Smooth muscle cell (in vitro differentiated cells): ENCODE data around the gene TM9SF3. TPM values are rescaled to one million over a fixed set of nuclear protein-coding genes. Genes with fewer than 3 reads are reported as not detected.

Source experiments
- DNase-seq: peaks from one replicate; lab custom pipeline; 2025; ENCODE audit not compliant: unreplicated experiment; lab: John Stamatoyannopoulos, UW
- H2AFZ ChIP-seq: fragments of 200-600 bp; sonication (generic); 2 replicates; pipeline ENCODE4 v1.6.0; 2016; ENCODE audit warnings: antibody characterized with exemption, low read depth, mild to moderate bottlenecking
- H3F3A ChIP-seq: fragments of 200-600 bp; sonication (generic); 2 replicates; pipeline ENCODE4 v1.6.0; 2017; ENCODE audit warnings: antibody characterized with exemption, low read depth
- H3K27ac ChIP-seq: fragments of 200-600 bp; sonication (generic); 2 replicates; pipeline ENCODE4 v1.5.1; 2016; ENCODE audit warnings: low read depth, mild to moderate bottlenecking
- H3K27me3 ChIP-seq: fragments of 200-600 bp; sonication (generic); 2 replicates; pipeline ENCODE4 v1.6.1; 2016; ENCODE audit warnings: low read depth, mild to moderate bottlenecking
- H3K36me3 ChIP-seq: fragments of 200-600 bp; sonication (generic); 2 replicates; pipeline ENCODE4 v1.5.1; 2016; ENCODE audit warnings: low read depth
- H3K4me1 ChIP-seq: fragments of 200-600 bp; sonication (generic); 2 replicates; pipeline ENCODE4 v1.5.1; 2016; ENCODE audit warnings: low read depth
- H3K4me2 ChIP-seq: fragments of 200-600 bp; sonication (generic); 2 replicates; pipeline ENCODE4 v1.6.0; 2016; ENCODE audit warnings: mild to moderate bottlenecking
- H3K4me3 ChIP-seq: fragments of 200-600 bp; sonication (generic); 2 replicates; pipeline ENCODE4 v1.5.1; 2016; ENCODE audit warnings: mild to moderate bottlenecking
- H3K79me2 ChIP-seq: fragments of 200-600 bp; sonication (generic); 2 replicates; pipeline ENCODE4 v1.6.0; 2016; ENCODE audit warnings: low read depth, mild to moderate bottlenecking
- H3K9ac ChIP-seq: fragments of 200-600 bp; sonication (generic); 2 replicates; pipeline ENCODE4 v1.6.0; 2016; ENCODE audit warnings: low read depth
- H3K9me3 ChIP-seq: fragments of 200-600 bp; sonication (generic); replicated peaks from 2 replicates; pipeline ENCODE4 v1.5.1; 2016; ENCODE audit warnings: low read depth
- H4K20me1 ChIP-seq: fragments of 200-600 bp; sonication (generic); 2 replicates; pipeline ENCODE4 v1.6.0; 2016; ENCODE audit warnings: low read depth
- CTCF ChIP-seq: fragments of 200-600 bp; sonication (generic); IDR thresholded peaks from 2 replicates; pipeline ENCODE4 v1.5.1; 2017; ENCODE audit warnings: borderline replicate concordance, mild to moderate bottlenecking, antibody characterized with exemption; ENCODE audit not compliant: insufficient read depth, poor library complexity, severe bottlenecking
- WGBS: methylation state at CpG from one replicate; pipeline ENCODE4 v1.1.7; 2016; ENCODE audit warnings: low lambda C conversion rate; 5-methylcytosine and 5-hydroxymethylcytosine counted together
- polyA plus RNA-seq: library from polyadenylated mRNA; unstranded; fragments of >200 nt; fragmentation: Nextera tagmentation; extraction: Ambion mirVana; gene quantifications from 2 replicates; pipeline ENCODE4 v1.2.1, GENCODE V29; 2016
- total RNA-seq: library from RNA; depleted of rRNA; stranded (reverse); fragments of >200 nt; gene quantifications from 2 replicates; pipeline ENCODE4 v1.2.3, GENCODE V29; 2014

TM9SF3 gene
- total and polyA plus RNA-seq, 2 experiments from 2014 or later, result 126 to 138 TPM

DNA sequence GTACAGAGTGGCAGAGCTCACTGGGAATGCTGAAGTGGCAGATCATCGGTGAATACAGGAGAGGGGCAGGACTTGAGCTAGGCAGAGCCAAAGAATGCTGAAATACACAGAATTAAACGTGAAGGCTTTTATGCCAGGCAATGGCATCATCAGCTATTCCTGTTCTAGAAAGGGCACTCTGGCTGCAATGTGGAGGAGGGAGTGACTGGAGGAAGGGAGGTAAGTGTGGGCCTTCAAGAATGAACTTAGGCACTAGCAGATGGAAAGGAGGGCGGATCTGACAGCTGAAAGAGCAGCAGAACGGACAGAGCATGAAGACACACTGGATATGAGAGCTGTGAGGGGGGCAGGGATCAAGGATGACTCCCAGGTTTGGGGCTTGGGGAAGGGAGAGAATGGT is 12.0 kb upstream of the TM9SF3 start:
- Histone ChIP-seq H3K9ac (no peak overlapping the region), H3F3A (no peaks in the 10 kb centered on the region), H3K79me2 (no peaks in the 10 kb centered on the region), H3K4me3 (no peak overlapping the region), H3K4me2 (no peak overlapping the region), H3K36me3 (no peaks in the 10 kb centered on the region), H4K20me1 (no peaks in the 10 kb centered on the region), H3K27ac (no peak overlapping the region), H3K9me3 (no peaks in the 10 kb centered on the region), H2AFZ (no peak overlapping the region), H3K27me3 (no peaks in the 10 kb centered on the region), H3K4me1 (no peaks in the 10 kb centered on the region)
- no peak for TF ChIP-seq CTCF
- 82% methylated on average over 4 of the region's 4 CpGs for WGBS
- no peak for DNase-seq

DNA sequence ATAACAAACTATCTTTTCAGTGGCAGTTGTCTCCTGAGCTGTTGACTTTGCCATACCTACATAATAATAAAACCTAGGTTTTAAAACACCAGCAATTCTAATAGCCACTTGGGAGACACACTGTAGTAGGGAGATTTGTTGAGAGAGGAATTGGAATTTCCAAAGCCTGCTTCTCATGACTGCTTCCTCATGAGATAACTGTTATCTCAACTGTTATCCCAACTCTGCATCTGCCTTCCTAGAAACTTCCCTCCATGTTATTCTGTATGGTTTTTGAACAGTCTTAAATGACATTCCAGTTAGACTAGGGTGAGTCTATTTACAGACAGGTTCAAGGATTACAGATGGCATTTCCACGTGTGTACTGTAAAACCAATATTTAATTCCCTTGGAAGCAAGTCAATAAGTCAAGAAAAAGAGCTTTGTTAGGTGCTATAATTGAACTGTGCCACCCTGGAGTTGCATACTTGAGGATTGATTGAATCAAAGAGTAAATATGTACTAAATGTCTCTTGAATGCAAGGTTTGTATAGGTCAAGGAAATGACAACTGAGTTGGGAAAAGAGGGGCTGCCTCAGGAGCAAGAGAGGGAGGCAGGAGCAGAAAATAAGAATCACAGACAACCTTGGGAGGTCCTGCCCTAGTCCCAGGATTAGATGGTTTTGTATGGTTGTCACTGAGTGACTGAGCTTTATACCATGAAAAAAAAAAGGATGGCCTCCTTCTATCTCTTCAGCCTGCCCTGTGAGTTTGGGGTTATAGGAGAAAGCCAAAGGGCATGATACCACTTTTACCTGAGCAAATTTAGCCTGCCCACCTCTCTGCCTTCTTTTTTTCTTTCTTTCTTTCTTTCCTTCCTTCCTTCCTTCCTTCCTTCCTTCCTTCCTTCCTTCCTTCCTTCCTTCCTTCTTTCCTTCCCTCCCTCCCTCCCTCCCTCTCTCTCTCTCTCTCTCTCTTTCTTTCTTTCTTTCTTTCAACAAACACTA is 9.9 kb upstream of the TM9SF3 start:
- no peak overlapping the region for H3K4me3 ChIP-seq
- H3K4me2 ChIP-seq, result no peak overlapping the region
- no peak overlapping the region for H3K27ac ChIP-seq
- H3K4me1 ChIP-seq, result no peaks in the 10 kb centered on the region
- H3K9ac ChIP-seq, result no peak overlapping the region
- no peak for DNase-seq
- no peak overlapping the region for H2AFZ ChIP-seq
- no peaks in the 10 kb centered on the region for H3K9me3 ChIP-seq
- 70% methylated on average over 1 of the region's 1 CpG for WGBS
- no peaks in the 10 kb centered on the region for H3F3A ChIP-seq
- no peaks in the 10 kb centered on the region for H4K20me1 ChIP-seq
- no peaks in the 10 kb centered on the region for H3K27me3 ChIP-seq
- no peaks in the 10 kb centered on the region for H3K79me2 ChIP-seq
- TF ChIP-seq CTCF, result no peak
- no peaks in the 10 kb centered on the region for H3K36me3 ChIP-seq

GRCh38 chr10:96595741-96596140 is 8.9 kb upstream of the TM9SF3 start:
- Histone ChIP-seq H3K9me3 (no peaks in the 10 kb centered on the region), H3K9ac (no peak overlapping the region), H3K36me3 (no peaks in the 10 kb centered on the region), H3K4me2 (no peak overlapping the region), H3K4me3 (no peak overlapping the region), H4K20me1 (no peaks in the 10 kb centered on the region), H2AFZ (no peak overlapping the region), H3K27me3 (no peaks in the 10 kb centered on the region), H3K4me1 (no peaks in the 10 kb centered on the region), H3K79me2 (no peaks in the 10 kb centered on the region), H3F3A (no peaks in the 10 kb centered on the region), H3K27ac (no peak overlapping the region)
- 85% methylated on average over 4 of the region's 4 CpGs for WGBS
- DNase-seq, result no peak
- no peak for TF ChIP-seq CTCF
